Spleen (tissue), 11 donors: ENCODE data around the gene AIM2. TPM values are rescaled to one million over a fixed set of nuclear protein-coding genes. Genes with fewer than 3 reads are reported as not detected.
"Not testable (repeated sequence)": the region's sequence is repeated elsewhere in the genome, so short reads cannot be mapped to it uniquely, and the experiment has no call there.

Source experiments
- DNase-seq: peaks from one replicate; pipeline ENCODE4 v3.0.0-alpha.2; 2020
- H3K27ac ChIP-seq, 8 donors: fragments of 200-600 bp; sonication (generic) in 7 of 8; 1 replicate in 4 of 8; 2 replicates in 4 of 8; pipeline versions ENCODE4 v1.5.0 to v1.8.0; 2016 to 2021; ENCODE audit warnings: inconsistent platforms in 4 of 8, mild to moderate bottlenecking in 4 of 8, moderate library complexity in 1 of 8
- H3K27me3 ChIP-seq, 7 donors: fragments of 200-600 bp; sonication (generic) in 6 of 7; replicated peaks in 1 of 7; 1 replicate in 4 of 7; 2 replicates in 3 of 7; pipeline versions ENCODE4 v1.5.0 to v1.8.0; 2016 to 2021; ENCODE audit warnings: inconsistent platforms in 3 of 7, mild to moderate bottlenecking in 1 of 7
- H3K36me3 ChIP-seq, 6 donors: fragments of 200-600 bp; sonication (generic) in 5 of 6; 1 replicate in 4 of 6; 2 replicates in 2 of 6; pipeline versions ENCODE4 v1.5.0 to v1.8.0; 2016 to 2021; ENCODE audit warnings: inconsistent platforms in 2 of 6
- H3K4me1 ChIP-seq, 6 donors: fragments of 200-600 bp; sonication (generic) in 5 of 6; 1 replicate in 3 of 6; 2 replicates in 3 of 6; pipeline versions ENCODE4 v1.5.0 to v1.8.0; 2016 to 2021; ENCODE audit warnings: inconsistent platforms in 3 of 6
- H3K4me3 ChIP-seq, 8 donors: fragments of 200-600 bp; sonication (generic) in 7 of 8; 1 replicate in 4 of 8; 2 replicates in 4 of 8; pipeline versions ENCODE4 v1.5.0 to v1.8.0; 2016 to 2021; ENCODE audit warnings: inconsistent platforms in 4 of 8, mild to moderate bottlenecking in 4 of 8, moderate library complexity in 2 of 8
- H3K9me3 ChIP-seq, 8 donors: fragments of 200-600 bp; sonication (generic) in 7 of 8; 1 replicate in 4 of 8; 2 replicates in 4 of 8; pipeline versions ENCODE4 v1.5.0 to v1.8.0; 2016 to 2021; ENCODE audit warnings: inconsistent platforms in 4 of 8
- CTCF ChIP-seq, 11 experiments: fragments of 200-600 bp in 7 of 11; fragments of 450-650 bp in 4 of 11; sonication (generic) in 4 of 11; IDR thresholded peaks in 8 of 11; conservative IDR thresholded peaks in 3 of 11; 1 replicate in 7 of 11; 2 replicates in 4 of 11; pipeline versions ENCODE4 v1.4.0 to v1.8.0; 2016 to 2021; ENCODE audit warnings: antibody characterized with exemption in 11 of 11, inconsistent platforms in 4 of 11, mild to moderate bottlenecking in 1 of 11
- POLR2A ChIP-seq, 3 donors: fragments of 450-650 bp; IDR thresholded peaks; one replicate each; pipeline ENCODE4 v1.5.1; 2017; ENCODE audit warnings: antibody characterized with exemption in 3 of 3, mild to moderate bottlenecking in 1 of 3
- POLR2AphosphoS5 ChIP-seq, 3 donors: sonication (generic); formaldehyde crosslinking; IDR thresholded peaks; one replicate each; pipeline ENCODE4 v1.5.1; 2017; ENCODE audit warnings: antibody characterized with exemption in 3 of 3
- WGBS, 5 donors: extraction: QIAGEN DNeasy Blood & Tissue Kit in 3 of 5; methylation state at CpG; one replicate each; pipeline versions ENCODE4 v1.1.5 to v1.1.7; 2013 to 2018; 5-methylcytosine and 5-hydroxymethylcytosine counted together
- intact Hi-C: fragments of 100-400 bp; cut with DNase I; formaldehyde crosslinking; loops from one replicate; pipeline ENCODE4 v1.15.0; 2023; ENCODE audit warnings: low total_unique reads
- polyA plus RNA-seq, 3 donors: library from polyadenylated mRNA; stranded (reverse); fragments of 200-250 nt; gene quantifications; one replicate each; pipeline ENCODE4 v1.2.1, GENCODE V29; 2013
- total RNA-seq, 7 donors: library from RNA; depleted of rRNA in 3 of 7; stranded (reverse); fragments of >200 nt in 3 of 7; fragmentation: NEBNext Ultra II Directional in 4 of 7; extraction: Animal tissue kit (Norgen Biotek cat#: 25700) in 4 of 7; gene quantifications; one replicate each; pipeline versions ENCODE4 v1.1.0 to v1.2.1, GENCODE V29; 2016 to 2021
- donor health status: healthy with polysubstance abuse.
- donor health status: DM: no; HTN: no; CAD: no; lungs with moderate emphysema.
- donor health status: DM: no; HTN: no; CAD: no.
- donor health status: Bipolar disorder and iron deficiency.
- donor health status: healthy.
- donor health status: DM: no; HTN: no; CAD: no.
- donor health status: DM: yes; HTN: yes; CAD: no.

Gene AIM2
- total and polyA plus RNA-seq, 10 donors = 26.2 to 73.9 (median 40.0) TPM

GRCh38 chr1:159120317-159120716, 43.8 kb upstream of the AIM2 start:
- H3K27ac ChIP-seq = no peak overlapping the region
- TF ChIP-seq POLR2AphosphoS5 (IDR thresholded peaks at IDR 0.05) = no peak
- TF ChIP-seq POLR2A (IDR thresholded peaks at IDR 0.05) = no peak
- TF ChIP-seq CTCF (IDR thresholded peaks at IDR 0.05 in 8 of 11, conservative IDR thresholded peaks at IDR 0.05 in 3 of 11) = no peak
- DNase-seq = no peak
- 78 to 87% (median 82%) methylated on average over 4 of the region's 4 CpGs for WGBS, 5 donors
- H3K4me3 ChIP-seq = no peak overlapping the region
- no peaks in the 10 kb centered on the region for H3K36me3 ChIP-seq
- no peaks in the 10 kb centered on the region for H3K4me1 ChIP-seq
- no peaks in the 10 kb centered on the region for H3K27me3 ChIP-seq
- intact Hi-C loops = no loop called here
- H3K9me3 ChIP-seq = no peaks in the 10 kb centered on the region

GRCh38 chr1:159113596-159114433, 37.2 kb upstream of the AIM2 start:
- DNase-seq = no peak
- Histone ChIP-seq H3K27ac (peak overlapping the region in 7 of 8 donors; percentile 22 to 72 (median 36)), H3K4me1 (peaks cover 0 to 9% (median 0%) of the 10 kb centered on the region in 6 donors), H3K9me3 (peaks cover 0 to 3% (median 0%) of the 10 kb centered on the region in 8 donors), H3K27me3 (no peaks in the 10 kb centered on the region), H3K4me3 (no peak overlapping the region), H3K36me3 (no peaks in the 10 kb centered on the region)
- no peak for TF ChIP-seq POLR2A (IDR thresholded peaks at IDR 0.05)
- no peak for TF ChIP-seq POLR2AphosphoS5 (IDR thresholded peaks at IDR 0.05)
- no peak for TF ChIP-seq CTCF (IDR thresholded peaks at IDR 0.05 in 8 of 11, conservative IDR thresholded peaks at IDR 0.05 in 3 of 11)
- intact Hi-C loops = no loop called here
- WGBS, 5 donors = 17 to 33% (median 23%) methylated on average over 1 of the region's 1 CpG

- H3K27ac ChIP-seq, H3K4me3 ChIP-seq, H3K36me3 ChIP-seq, H3K4me1 ChIP-seq, H3K27me3 ChIP-seq, H3K9me3 ChIP-seq, DNase-seq, intact Hi-C loops: not testable (repeated sequence)
- WGBS, 5 donors = 68 to 87% (median 72%) methylated on average over 3 of the region's 3 CpGs
Observed at GRCh38 chr1:159103021-159103420, 26.5 kb upstream of the AIM2 start.

GRCh38 chr1:159100589-159100988, 24.0 kb upstream of the AIM2 start:
- H3K4me1 ChIP-seq = no peaks in the 10 kb centered on the region
- H3K27ac ChIP-seq = no peak overlapping the region
- H3K4me3 ChIP-seq = no peak overlapping the region
- no peaks in the 10 kb centered on the region for H3K36me3 ChIP-seq
- no peak for DNase-seq
- intact Hi-C loops = no loop called here
- no peaks in the 10 kb centered on the region for H3K27me3 ChIP-seq
- no peaks in the 10 kb centered on the region for H3K9me3 ChIP-seq
- TF ChIP-seq POLR2AphosphoS5 (IDR thresholded peaks at IDR 0.05) (no peak), POLR2A (IDR thresholded peaks at IDR 0.05) (no peak)
- WGBS, 5 donors = 71 to 100% (median 80%) methylated on average over 1 of the region's 1 CpG

GRCh38 chr1:159098596-159098995, 22.0 kb upstream of the AIM2 start:
- TF ChIP-seq POLR2AphosphoS5 (IDR thresholded peaks at IDR 0.05) = no peak
- no peak for DNase-seq
- Histone ChIP-seq H3K4me3 (no peak overlapping the region), H3K9me3 (no peaks in the 10 kb centered on the region), H3K27me3 (no peaks in the 10 kb centered on the region), H3K4me1 (no peaks in the 10 kb centered on the region), H3K27ac (no peak overlapping the region), H3K36me3 (no peaks in the 10 kb centered on the region)
- intact Hi-C loops = no loop called here
- 83 to 95% (median 91%) methylated on average over 3 of the region's 3 CpGs for WGBS, 5 donors
